Measurements from ENCODE around the gene SPEF2. TPM values are rescaled to one million over a fixed set of nuclear protein-coding genes. Genes with fewer than 3 reads are reported as not detected.
"Not testable (repeated sequence)": the region's sequence is repeated elsewhere in the genome, so short reads cannot be mapped to it uniquely, and the experiment has no call there.

Gene SPEF2
- total RNA-seq, 1 donor from 2014 or later = 12.1 TPM

DNA sequence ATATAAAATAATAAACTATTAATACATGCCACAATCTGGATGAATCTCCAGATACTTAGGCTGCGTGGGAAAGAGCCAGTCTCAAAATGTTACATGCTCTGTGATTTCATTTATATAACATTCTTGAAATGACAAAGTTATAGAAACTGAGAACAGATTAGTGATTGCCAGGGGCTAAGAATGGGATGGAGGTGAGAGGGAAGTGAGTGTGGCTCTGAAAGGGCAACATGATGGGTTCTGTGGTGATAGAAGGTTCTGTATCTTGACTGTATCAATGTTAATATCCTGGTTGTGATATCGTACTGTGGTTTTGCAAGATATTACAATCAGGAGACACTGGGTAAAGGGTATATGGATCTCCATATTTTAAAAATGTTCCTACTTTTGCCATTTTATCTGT, 50.7 kb downstream of the SPEF2 start:
- TF ChIP-seq, protein P1, sequence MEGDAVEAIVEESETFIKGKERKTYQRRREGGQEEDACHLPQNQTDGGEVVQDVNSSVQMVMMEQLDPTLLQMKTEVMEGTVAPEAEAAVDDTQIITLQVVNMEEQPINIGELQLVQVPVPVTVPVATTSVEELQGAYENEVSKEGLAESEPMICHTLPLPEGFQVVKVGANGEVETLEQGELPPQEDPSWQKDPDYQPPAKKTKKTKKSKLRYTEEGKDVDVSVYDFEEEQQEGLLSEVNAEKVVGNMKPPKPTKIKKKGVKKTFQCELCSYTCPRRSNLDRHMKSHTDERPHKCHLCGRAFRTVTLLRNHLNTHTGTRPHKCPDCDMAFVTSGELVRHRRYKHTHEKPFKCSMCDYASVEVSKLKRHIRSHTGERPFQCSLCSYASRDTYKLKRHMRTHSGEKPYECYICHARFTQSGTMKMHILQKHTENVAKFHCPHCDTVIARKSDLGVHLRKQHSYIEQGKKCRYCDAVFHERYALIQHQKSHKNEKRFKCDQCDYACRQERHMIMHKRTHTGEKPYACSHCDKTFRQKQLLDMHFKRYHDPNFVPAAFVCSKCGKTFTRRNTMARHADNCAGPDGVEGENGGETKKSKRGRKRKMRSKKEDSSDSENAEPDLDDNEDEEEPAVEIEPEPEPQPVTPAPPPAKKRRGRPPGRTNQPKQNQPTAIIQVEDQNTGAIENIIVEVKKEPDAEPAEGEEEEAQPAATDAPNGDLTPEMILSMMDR (IDR thresholded peaks at IDR 0.05; ENCODE audit: unreplicated experiment) = no peak
- Mint-ChIP-seq H3K27me3 (ENCODE audit: low read depth) (no peaks in the 10 kb centered on the region), H3K4me3 (no peak overlapping the region), H3K9me3 (peaks cover 6% of the 10 kb centered on the region), H3K27ac (no peak overlapping the region), H3K36me3 (peaks cover 3% of the 10 kb centered on the region), H3K4me1 (no peaks in the 10 kb centered on the region)
- no peak for DNase-seq (ENCODE audit: low spot score in 2 of 2, unreplicated experiment in 2 of 2)

DNA sequence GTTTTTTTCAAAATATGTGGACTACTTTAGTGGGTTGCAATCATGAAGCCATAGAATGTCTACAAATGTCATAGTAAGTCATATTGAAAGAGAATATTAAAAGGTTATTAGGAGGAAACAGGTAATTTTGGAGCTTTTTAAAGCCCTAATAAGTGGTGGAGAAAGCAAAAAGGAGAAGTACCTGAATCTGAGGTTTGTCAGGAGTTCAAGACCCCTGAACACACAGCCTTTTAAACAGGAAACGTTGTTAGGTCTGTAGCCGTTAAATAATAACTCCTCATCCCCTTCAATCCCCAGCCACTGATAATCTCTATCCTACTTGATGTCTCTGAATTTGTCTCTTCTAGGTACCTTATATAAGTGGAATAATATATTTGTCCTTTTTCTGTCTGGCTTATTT, 51.1 kb downstream of the SPEF2 start:
- Mint-ChIP-seq H3K36me3 (peaks cover 3% of the 10 kb centered on the region), H3K4me1 (no peaks in the 10 kb centered on the region), H3K27me3 (ENCODE audit: low read depth) (no peaks in the 10 kb centered on the region), H3K9me3 (peaks cover 3% of the 10 kb centered on the region), H3K4me3 (no peak overlapping the region), H3K27ac (no peak overlapping the region)
- TF ChIP-seq, protein P1 (IDR thresholded peaks at IDR 0.05; ENCODE audit: unreplicated experiment) = no peak
- DNase-seq (ENCODE audit: low spot score in 2 of 2, unreplicated experiment in 2 of 2) = no peak

DNA sequence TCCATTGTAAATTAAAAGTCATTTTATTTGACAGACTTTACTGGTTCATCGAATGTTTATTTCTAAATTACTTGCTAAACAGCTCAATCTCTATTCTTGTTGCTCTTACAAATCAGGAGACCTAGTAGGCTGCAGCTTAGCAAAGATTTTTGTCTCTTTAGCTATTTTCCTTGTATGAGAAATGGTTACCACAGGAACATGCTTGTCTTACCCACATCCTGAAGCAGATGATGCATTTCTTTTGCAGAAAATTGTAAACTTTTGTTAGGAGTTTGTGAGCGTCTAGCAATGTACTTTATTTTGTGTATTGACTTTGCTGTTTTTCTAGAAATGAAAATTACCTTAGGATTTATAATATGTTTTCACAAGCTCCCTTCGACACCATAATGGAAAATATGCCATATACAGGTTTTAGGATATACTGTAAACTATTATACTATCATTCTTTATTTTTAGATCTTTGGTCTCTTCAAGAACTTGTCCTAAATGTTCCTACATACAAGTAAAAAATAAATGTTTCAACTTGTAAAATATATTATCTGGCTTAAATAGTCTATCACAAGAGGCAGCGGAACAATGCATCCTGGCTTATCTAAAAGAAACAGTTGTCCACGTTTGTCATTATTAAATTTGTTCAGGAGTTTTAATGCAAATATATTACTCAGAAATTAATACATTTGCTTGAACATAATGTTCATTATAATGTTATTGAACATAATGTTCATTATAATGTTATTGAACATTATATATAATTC, 54.1 kb downstream of the SPEF2 start:
- Mint-ChIP-seq H3K4me1 (no peaks in the 10 kb centered on the region), H3K27me3 (ENCODE audit: low read depth) (no peaks in the 10 kb centered on the region), H3K36me3 (peaks cover 3% of the 10 kb centered on the region), H3K27ac (no peak overlapping the region), H3K9me3 (peaks cover 3% of the 10 kb centered on the region), H3K4me3 (no peak overlapping the region)
- TF ChIP-seq, protein P1 (IDR thresholded peaks at IDR 0.05; ENCODE audit: unreplicated experiment) = no peak
- DNase-seq (ENCODE audit: low spot score in 2 of 2, unreplicated experiment in 2 of 2) = no peak

DNA sequence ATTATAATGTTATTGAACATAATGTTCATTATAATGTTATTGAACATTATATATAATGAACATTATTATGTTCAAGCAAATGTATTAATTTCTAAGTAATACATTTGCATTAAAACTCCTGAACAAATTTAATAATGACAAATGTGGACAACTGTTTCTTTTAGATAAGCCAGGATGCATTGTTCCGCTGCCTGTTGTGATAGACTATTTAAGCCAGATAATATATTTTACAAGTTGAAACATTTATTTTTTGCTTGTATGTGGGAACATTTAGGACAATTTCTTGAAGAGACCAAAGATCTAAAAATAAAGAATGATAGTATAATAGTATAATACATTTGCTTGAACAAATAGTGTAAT, 54.6 kb downstream of the SPEF2 start:
- not testable (repeated sequence) for H3K9me3 Mint-ChIP-seq; H3K4me1 Mint-ChIP-seq; H3K36me3 Mint-ChIP-seq; H3K27me3 Mint-ChIP-seq (ENCODE audit: low read depth); H3K27ac Mint-ChIP-seq; H3K4me3 Mint-ChIP-seq; DNase-seq (ENCODE audit: low spot score in 2 of 2, unreplicated experiment in 2 of 2)

DNA sequence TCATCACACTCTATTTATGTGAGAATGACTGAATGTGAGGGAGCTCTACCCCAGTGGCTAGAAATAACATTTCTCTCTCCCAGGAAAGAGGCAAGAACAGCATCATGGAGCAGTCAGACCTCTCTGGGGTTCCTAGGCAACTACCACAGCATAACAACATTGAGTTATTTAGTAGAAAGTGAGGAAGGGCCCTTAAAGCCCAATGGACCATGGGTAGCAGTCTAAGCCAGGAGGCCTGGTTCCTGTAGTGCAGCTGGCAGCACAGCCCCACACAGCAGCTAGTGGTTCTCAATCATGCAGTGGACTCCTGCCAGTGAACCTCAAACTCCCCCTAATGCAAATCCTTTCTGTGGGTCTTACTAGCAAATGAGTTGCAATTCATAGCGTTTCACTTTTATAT, 55.3 kb downstream of the SPEF2 start:
- Mint-ChIP-seq H3K36me3 (no peaks in the 10 kb centered on the region), H3K4me1 (no peaks in the 10 kb centered on the region), H3K4me3 (no peak overlapping the region), H3K27me3 (ENCODE audit: low read depth) (no peaks in the 10 kb centered on the region), H3K27ac (no peak overlapping the region), H3K9me3 (no peaks in the 10 kb centered on the region)
- no peak for DNase-seq (ENCODE audit: low spot score in 2 of 2, unreplicated experiment in 2 of 2)
- TF ChIP-seq, protein P1 (IDR thresholded peaks at IDR 0.05; ENCODE audit: unreplicated experiment) = no peak

DNA sequence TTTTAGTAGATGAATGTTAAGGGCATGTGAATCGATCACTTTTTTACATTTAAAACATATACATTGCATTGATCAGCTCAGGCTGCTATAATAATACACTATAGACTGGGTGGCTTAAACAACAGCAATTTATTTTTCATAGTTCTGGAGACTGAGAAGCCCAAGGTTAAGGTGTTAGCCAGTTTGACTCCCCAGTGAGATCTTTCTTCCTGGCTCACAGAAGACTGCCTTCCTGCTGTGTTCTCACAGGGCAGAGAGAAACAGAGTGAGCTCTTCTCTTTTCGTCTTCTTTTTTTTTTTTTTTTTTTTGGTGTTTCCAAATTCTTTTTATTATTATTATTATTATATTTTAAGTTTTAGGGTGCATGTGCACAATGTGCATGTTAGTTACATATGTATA, 56.4 kb downstream of the SPEF2 start:
- DNase-seq (ENCODE audit: low spot score in 2 of 2, unreplicated experiment in 2 of 2) = no peak
- Mint-ChIP-seq H3K4me3 (no peak overlapping the region), H3K27me3 (ENCODE audit: low read depth) (no peaks in the 10 kb centered on the region), H3K36me3 (no peaks in the 10 kb centered on the region), H3K9me3 (no peaks in the 10 kb centered on the region), H3K4me1 (no peaks in the 10 kb centered on the region), H3K27ac (no peak overlapping the region)
- TF ChIP-seq, protein P1 (IDR thresholded peaks at IDR 0.05; ENCODE audit: unreplicated experiment) = no peak
